ENCODE data around the gene SERTAD3. TPM values are rescaled to one million over a fixed set of nuclear protein-coding genes. Genes with fewer than 3 reads are reported as not detected.
A peak's percentile ranks its signal among the peaks of the same experiment; 100 is the strongest.
"Not testable (repeated sequence)": the region's sequence is repeated elsewhere in the genome, so short reads cannot be mapped to it uniquely, and the experiment has no call there.

The SERTAD3 gene
- total and polyA plus RNA-seq, 10 of the 15 experiments (the other 5 are each of a cell fraction or from before 2014, with no cell fraction given): 4.2 to 22.4 (median 13.7) TPM

- no peak for TF ChIP-seq IRF4 (IDR thresholded peaks at IDR 0.05; ENCODE audit: low read depth, low read length)
- no peak for TF ChIP-seq HDGF (IDR thresholded peaks at IDR 0.05)
- peak; percentile 42; the same call in 1 of the 2 replicates for TF ChIP-seq NFIC (IDR thresholded peaks at IDR 0.05; ENCODE audit: low read depth, low read length)
- no peak for TF ChIP-seq MYB (IDR thresholded peaks at IDR 0.05; ENCODE audit: borderline replicate concordance, low read depth, low read length)
- TF ChIP-seq TCF3 (IDR thresholded peaks at IDR 0.05; ENCODE audit: borderline replicate concordance, insufficient read depth, low read depth, low read length): 0 out of 2 replicates have a peak, but pooled peaks have one; percentile 6
- TF ChIP-seq, protein P1, sequence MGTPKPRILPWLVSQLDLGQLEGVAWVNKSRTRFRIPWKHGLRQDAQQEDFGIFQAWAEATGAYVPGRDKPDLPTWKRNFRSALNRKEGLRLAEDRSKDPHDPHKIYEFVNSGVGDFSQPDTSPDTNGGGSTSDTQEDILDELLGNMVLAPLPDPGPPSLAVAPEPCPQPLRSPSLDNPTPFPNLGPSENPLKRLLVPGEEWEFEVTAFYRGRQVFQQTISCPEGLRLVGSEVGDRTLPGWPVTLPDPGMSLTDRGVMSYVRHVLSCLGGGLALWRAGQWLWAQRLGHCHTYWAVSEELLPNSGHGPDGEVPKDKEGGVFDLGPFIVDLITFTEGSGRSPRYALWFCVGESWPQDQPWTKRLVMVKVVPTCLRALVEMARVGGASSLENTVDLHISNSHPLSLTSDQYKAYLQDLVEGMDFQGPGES (IDR thresholded peaks at IDR 0.05): no peak
- TF ChIP-seq EP300 (IDR thresholded peaks at IDR 0.05; ENCODE audit: borderline replicate concordance in 1 of 2, control insufficient read depth in 1 of 2, low read depth in 2 of 2, low read length in 2 of 2): peak in 1 of 2 experiments; percentile 24; a peak in 1 of 4 replicates
- TF ChIP-seq MTA3 (IDR thresholded peaks at IDR 0.05; ENCODE audit: borderline replicate concordance, low read length): no peak
- TF ChIP-seq STAT1 (conservative IDR thresholded peaks at IDR 0.05): no peak
These were observed 10.5 kb downstream of the SERTAD3 start (continued) for GRCh38 chr19:40433391-40434216.

DNA sequence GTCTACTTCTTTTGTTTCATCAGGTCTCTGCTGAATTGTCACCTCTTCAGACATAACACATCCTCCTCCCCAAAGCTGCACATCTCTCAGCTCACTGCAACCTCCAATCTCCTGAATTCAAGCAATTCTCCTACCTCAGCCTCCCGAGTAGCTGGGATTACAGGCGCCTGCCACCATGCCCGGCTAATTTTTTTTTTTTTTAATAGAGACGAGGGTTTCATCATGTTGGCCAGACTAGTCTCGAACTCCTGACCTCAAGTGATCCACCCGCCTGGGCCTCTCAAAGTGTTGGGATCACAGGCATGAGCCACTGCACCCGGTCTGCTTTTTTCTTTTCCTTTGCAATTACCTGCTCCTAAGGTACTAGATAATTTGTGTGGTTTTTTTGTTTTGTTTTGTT, 11.4 kb downstream of the SERTAD3 start:
- H3K27ac ChIP-seq (ENCODE audit: control insufficient read depth, insufficient read depth): peak overlapping the region; percentile 82
- in situ Hi-C loops (cut with MboI); H3K79me2 ChIP-seq (ENCODE audit: control insufficient read depth, insufficient read depth, low read length); H3K36me3 ChIP-seq (ENCODE audit: control insufficient read depth in 2 of 2, insufficient read depth in 2 of 2, low read length in 1 of 2); H4K20me1 ChIP-seq (ENCODE audit: control insufficient read depth, insufficient read depth); H3K9ac ChIP-seq (ENCODE audit: control insufficient read depth, insufficient read depth, low read length); H3K9me3 ChIP-seq (replicated peaks; ENCODE audit: control insufficient read depth, insufficient read depth, low read length); ATAC-seq; H2AFZ ChIP-seq (ENCODE audit: control insufficient read depth, low read depth, low read length); H3K27me3 ChIP-seq (replicated peaks in 1 of 2; ENCODE audit: control insufficient read depth in 2 of 2, insufficient read depth in 2 of 2, low read length in 1 of 2); intact Hi-C loops (cut with micrococcal nuclease; ENCODE audit: unreplicated experiment); H3K4me3 ChIP-seq; BruUV-seq (replicated peaks); DNase-seq (ENCODE audit: low read depth, low spot score); FAIRE-seq: not testable (repeated sequence)
- peaks cover 20% of the 10 kb centered on the region for H3K4me1 ChIP-seq (ENCODE audit: control insufficient read depth, insufficient read depth, low read length)
- ChIA-PET RAD21 (ENCODE audit: unreplicated experiment) (interaction anchor here (1.0 to 3.7 kb wide), 3 partner anchors 11 to 128 kb away, joined by 3 to 21 read pairs (median 15); partner anchors contain the start of gene SERTAD3), SMC1A (ENCODE audit: uncharacterized antibody, unreplicated experiment) (interaction anchor here (0.9 to 2.1 kb wide), 4 partner anchors 10 to 33 kb away, joined by 4 to 7 read pairs (median 6); partner anchors contain the start of gene BLVRB), POLR2A (interaction anchor here (0.6 to 3.8 kb wide), 5 partner anchors 11 to 86 kb away, joined by 5 to 30 read pairs (median 8); partner anchors contain the start of gene SERTAD3), CTCF (interaction anchor here (0.6 to 8.0 kb wide), 4 partner anchors 12 to 430 kb away, joined by 3 to 52 read pairs (median 4); partner anchors contain the start of gene BLVRB)
- H3K4me2 ChIP-seq (ENCODE audit: control insufficient read depth, insufficient read depth): peak overlapping the region; percentile 98; the same call in 1 of the 2 replicates
- 82% methylated on average over 7 of the region's 7 CpGs for WGBS (ENCODE audit: insufficient coverage, insufficient replicate concordance, low lambda C conversion rate, missing lambda C conversion rate)

Data from GM12878 (cell line).